Measurements from ENCODE around the gene CD2. TPM values are rescaled to one million over a fixed set of nuclear protein-coding genes. Genes with fewer than 3 reads are reported as not detected.

CD2 gene
- total and polyA plus RNA-seq, 2 of the 8 experiments (the other 6 are each of a cell fraction or from before 2014, with no cell fraction given) = not detected

DNA sequence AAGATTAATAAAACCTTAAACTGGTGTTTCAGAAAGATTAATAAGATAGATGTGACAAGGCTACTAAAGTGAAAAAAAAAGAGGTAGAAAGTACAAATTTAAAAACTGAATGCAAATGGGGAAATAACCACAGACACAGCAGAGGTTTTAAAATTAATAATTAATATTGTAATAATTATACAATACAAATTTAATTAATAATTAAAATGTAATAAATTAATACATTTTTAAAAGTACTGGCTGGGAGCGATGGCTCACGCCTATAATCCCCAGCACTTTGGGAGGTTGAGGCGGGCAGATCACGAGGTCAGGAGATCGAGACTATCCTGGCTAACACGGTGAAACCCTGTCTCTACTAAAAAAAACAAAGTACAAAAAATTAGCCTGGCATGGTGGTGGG, 26.8 kb downstream of the CD2 start (continued):
- TF ChIP-seq KDM1A (IDR thresholded peaks at IDR 0.05; ENCODE audit: borderline replicate concordance, low read length) (no peak), BACH1 (IDR thresholded peaks at IDR 0.05; ENCODE audit: low read length) (no peak)

All from H1 (cell line).